Activated naive CD8-positive, alpha-beta T cell treated with anti-CD3 and anti-CD28 coated beads for 36 hours (primary cell): ENCODE results near the gene PABPN1L. TPM values are rescaled to one million over a fixed set of nuclear protein-coding genes. Genes with fewer than 3 reads are reported as not detected.
A peak's percentile ranks its signal among the peaks of the same experiment; 100 is the strongest.
"Not testable (repeated sequence)": the region's sequence is repeated elsewhere in the genome, so short reads cannot be mapped to it uniquely, and the experiment has no call there.

Experiments
- DNase-seq: peaks from one replicate; pipeline ENCODE4 v3.0.0; 2021
- H3K27ac Mint-ChIP-seq: one replicate; pipeline ENCODE4 v1.8.0; 2022; ENCODE audit warnings: mild to moderate bottlenecking, moderate library complexity, mixed read lengths
- H3K27me3 Mint-ChIP-seq: one replicate; pipeline ENCODE4 v1.8.0; 2022; ENCODE audit warnings: mild to moderate bottlenecking, mixed read lengths
- H3K36me3 Mint-ChIP-seq: one replicate; pipeline ENCODE4 v1.8.0; 2021; ENCODE audit warnings: mild to moderate bottlenecking, mixed read lengths
- H3K4me1 Mint-ChIP-seq: one replicate; pipeline ENCODE4 v1.8.0; 2021; ENCODE audit warnings: mixed read lengths
- H3K4me3 Mint-ChIP-seq: one replicate; pipeline ENCODE4 v1.8.0; 2022; ENCODE audit warnings: mild to moderate bottlenecking, moderate library complexity, mixed read lengths
- H3K9me3 Mint-ChIP-seq: one replicate; pipeline ENCODE4 v1.8.0; 2022; ENCODE audit warnings: mixed read lengths
- total RNA-seq, 2 experiments: library from RNA; stranded (reverse); gene quantifications; one replicate each; pipeline ENCODE4 v1.2.3, GENCODE V29; 2021

Gene PABPN1L
- total RNA-seq, 2 experiments from 2014 or later = not detected

GRCh38 chr16:88906535-88907105 is 40.2 kb upstream of the PABPN1L start:
- no peaks in the 10 kb centered on the region for H3K36me3 Mint-ChIP-seq
- DNase-seq = no peak
- no peaks in the 10 kb centered on the region for H3K27me3 Mint-ChIP-seq
- no peak overlapping the region for H3K27ac Mint-ChIP-seq
- no peaks in the 10 kb centered on the region for H3K9me3 Mint-ChIP-seq
- no peak overlapping the region for H3K4me3 Mint-ChIP-seq
- no peaks in the 10 kb centered on the region for H3K4me1 Mint-ChIP-seq

GRCh38 chr16:88906020-88906419 is 39.6 kb upstream of the PABPN1L start:
- Mint-ChIP-seq H3K4me1 (no peaks in the 10 kb centered on the region), H3K27me3 (no peaks in the 10 kb centered on the region), H3K4me3 (no peak overlapping the region), H3K36me3 (no peaks in the 10 kb centered on the region), H3K9me3 (no peaks in the 10 kb centered on the region), H3K27ac (no peak overlapping the region)
- DNase-seq = no peak

- Mint-ChIP-seq H3K4me1 (no peaks in the 10 kb centered on the region), H3K36me3 (no peaks in the 10 kb centered on the region), H3K27ac (no peak overlapping the region), H3K27me3 (no peaks in the 10 kb centered on the region), H3K4me3 (no peak overlapping the region), H3K9me3 (no peaks in the 10 kb centered on the region)
- peak; percentile 36 for DNase-seq
Measured at GRCh38 chr16:88905563-88905962, 39.1 kb upstream of the PABPN1L start.

DNA sequence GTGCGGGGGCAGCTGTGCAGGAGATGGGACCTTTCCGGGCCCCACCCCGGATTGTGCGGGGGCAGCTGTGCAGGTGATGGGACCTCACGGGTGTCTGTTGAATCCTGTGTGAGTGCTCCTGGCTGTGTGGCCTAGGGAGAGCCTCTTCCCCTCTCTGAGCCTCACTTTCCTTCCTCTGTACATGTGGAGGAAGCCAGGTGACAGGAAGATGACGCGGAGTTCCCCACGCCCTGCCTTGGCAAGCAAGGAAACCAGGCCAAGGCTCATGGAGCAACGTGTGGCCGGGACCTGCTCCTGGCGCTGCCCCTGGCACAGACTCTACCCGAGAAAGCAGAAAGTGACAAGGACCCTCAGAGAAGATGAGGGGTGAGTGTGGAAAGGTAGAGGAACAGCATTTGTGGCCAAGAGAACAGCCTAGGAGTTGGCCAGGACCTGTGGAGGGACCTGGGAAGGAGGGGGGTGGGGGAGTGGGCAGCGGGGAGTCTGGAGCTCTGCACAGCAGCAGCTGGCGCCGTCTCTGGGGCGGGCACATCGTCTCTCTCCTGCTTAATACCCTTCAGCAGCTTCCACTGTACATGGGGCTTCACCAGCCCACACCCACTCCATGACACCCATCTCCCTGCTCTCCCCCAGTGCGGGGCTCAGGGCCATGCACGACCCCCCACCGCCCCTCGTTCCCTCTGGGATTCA is 38.4 kb upstream of the PABPN1L start:
- no peaks in the 10 kb centered on the region for H3K9me3 Mint-ChIP-seq
- no peaks in the 10 kb centered on the region for H3K4me1 Mint-ChIP-seq
- no peak overlapping the region for H3K27ac Mint-ChIP-seq
- H3K4me3 Mint-ChIP-seq = no peak overlapping the region
- no peaks in the 10 kb centered on the region for H3K27me3 Mint-ChIP-seq
- no peaks in the 10 kb centered on the region for H3K36me3 Mint-ChIP-seq
- no peak for DNase-seq

DNA sequence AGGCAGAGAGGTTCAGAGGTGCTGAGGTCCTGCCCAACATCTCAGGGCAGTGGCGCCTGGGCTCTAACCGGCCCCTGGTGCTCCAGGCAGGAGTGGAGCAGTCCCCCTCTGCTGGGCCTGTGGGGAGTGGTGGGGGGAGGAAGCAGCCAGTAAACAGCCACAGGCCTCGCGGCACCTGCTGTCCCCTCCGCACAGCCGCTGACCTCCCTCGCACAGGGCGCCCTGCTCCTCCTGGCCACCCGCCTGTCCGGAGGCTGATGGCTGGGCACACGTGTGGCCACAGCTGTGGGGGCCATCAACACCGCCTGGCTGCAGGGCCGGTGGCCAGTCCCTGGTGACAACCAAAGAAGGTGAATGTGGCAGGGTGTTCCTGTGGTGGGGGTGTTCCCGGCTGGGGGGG is 36.8 kb upstream of the PABPN1L start:
- H3K27ac Mint-ChIP-seq = no peak overlapping the region
- no peaks in the 10 kb centered on the region for H3K27me3 Mint-ChIP-seq
- no peaks in the 10 kb centered on the region for H3K36me3 Mint-ChIP-seq
- no peak overlapping the region for H3K4me3 Mint-ChIP-seq
- DNase-seq = no peak
- H3K4me1 Mint-ChIP-seq = no peaks in the 10 kb centered on the region
- no peaks in the 10 kb centered on the region for H3K9me3 Mint-ChIP-seq

GRCh38 chr16:88902744-88903143 is 36.3 kb upstream of the PABPN1L start:
- no peaks in the 10 kb centered on the region for H3K9me3 Mint-ChIP-seq
- DNase-seq = no peak
- H3K36me3 Mint-ChIP-seq = no peaks in the 10 kb centered on the region
- no peak overlapping the region for H3K4me3 Mint-ChIP-seq
- H3K27ac Mint-ChIP-seq = no peak overlapping the region
- no peaks in the 10 kb centered on the region for H3K27me3 Mint-ChIP-seq
- H3K4me1 Mint-ChIP-seq = no peaks in the 10 kb centered on the region

DNA sequence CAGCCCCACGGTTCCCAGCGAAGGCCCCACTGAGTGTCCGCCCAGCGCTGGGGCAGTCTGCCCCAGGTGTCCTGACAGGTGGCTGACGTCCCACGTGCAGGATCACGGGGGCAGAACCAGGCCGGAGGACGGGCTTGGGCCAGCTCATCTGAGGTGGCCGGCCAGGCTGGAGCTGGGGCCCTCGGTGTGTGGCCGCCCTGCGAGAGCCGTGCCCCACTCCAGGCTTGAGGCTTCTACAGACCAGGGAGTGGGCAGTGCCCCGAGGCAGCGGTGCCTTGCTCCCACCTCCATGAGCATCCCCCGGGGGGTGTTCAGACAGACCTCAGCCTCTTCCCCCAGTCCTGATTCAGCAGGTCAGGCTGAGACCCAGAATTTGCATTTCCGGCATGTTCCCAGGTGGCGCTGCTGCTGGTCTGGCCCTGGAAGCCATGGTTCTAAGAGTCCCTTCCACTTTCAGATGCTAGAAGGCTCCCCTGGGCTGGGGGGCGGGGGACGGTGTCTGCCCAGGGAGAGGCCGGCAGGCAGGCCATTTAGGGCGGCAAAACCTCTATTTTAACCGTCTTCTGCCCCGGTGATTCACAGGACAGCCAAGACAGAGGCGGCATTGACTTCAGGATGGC is 35.4 kb upstream of the PABPN1L start:
- no peak for DNase-seq
- Mint-ChIP-seq H3K27me3 (no peaks in the 10 kb centered on the region), H3K36me3 (no peaks in the 10 kb centered on the region), H3K27ac (no peak overlapping the region), H3K4me3 (no peak overlapping the region), H3K9me3 (no peaks in the 10 kb centered on the region), H3K4me1 (no peaks in the 10 kb centered on the region)

DNA sequence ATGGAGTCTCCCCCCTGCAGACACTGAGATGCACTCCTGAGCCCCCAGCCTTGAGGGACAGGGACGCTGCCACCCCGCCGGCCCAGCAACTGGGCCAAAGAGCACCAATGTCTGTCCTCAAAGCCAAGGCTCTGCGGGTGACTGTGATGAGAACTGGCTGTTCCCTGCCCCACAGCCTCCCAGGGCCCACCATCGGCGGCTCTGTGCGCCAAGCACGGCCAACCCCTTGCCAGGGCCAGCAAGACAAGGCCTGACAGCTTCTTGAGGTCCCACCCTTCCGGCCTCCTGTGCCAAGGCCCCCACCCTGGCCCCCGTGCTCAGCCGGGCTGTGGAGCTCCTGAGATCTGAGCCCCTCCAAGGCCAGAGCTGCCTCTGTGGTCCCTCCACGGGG is 34.2 kb upstream of the PABPN1L start:
- no peak overlapping the region for H3K4me3 Mint-ChIP-seq
- no peaks in the 10 kb centered on the region for H3K9me3 Mint-ChIP-seq
- no peak overlapping the region for H3K27ac Mint-ChIP-seq
- H3K27me3 Mint-ChIP-seq = no peaks in the 10 kb centered on the region
- DNase-seq = no peak
- H3K4me1 Mint-ChIP-seq = no peaks in the 10 kb centered on the region
- no peaks in the 10 kb centered on the region for H3K36me3 Mint-ChIP-seq

- no peaks in the 10 kb centered on the region for H3K4me1 Mint-ChIP-seq
- H3K27me3 Mint-ChIP-seq = no peaks in the 10 kb centered on the region
- no peaks in the 10 kb centered on the region for H3K36me3 Mint-ChIP-seq
- no peaks in the 10 kb centered on the region for H3K9me3 Mint-ChIP-seq
- no peak overlapping the region for H3K27ac Mint-ChIP-seq
- DNase-seq = no peak
- H3K4me3 Mint-ChIP-seq = no peak overlapping the region
Measured at GRCh38 chr16:88899901-88900661, 33.6 kb upstream of the PABPN1L start.

- Mint-ChIP-seq H3K36me3 (no peaks in the 10 kb centered on the region), H3K4me1 (peaks cover 1% of the 10 kb centered on the region), H3K9me3 (peaks cover 2% of the 10 kb centered on the region), H3K27me3 (no peaks in the 10 kb centered on the region), H3K4me3 (no peak overlapping the region), H3K27ac (no peak overlapping the region)
- no peak for DNase-seq
Measured at GRCh38 chr16:88897696-88898425, 31.4 kb upstream of the PABPN1L start.

GRCh38 chr16:88896238-88897070 is 30.0 kb upstream of the PABPN1L start:
- no peak overlapping the region for H3K27ac Mint-ChIP-seq

DNA sequence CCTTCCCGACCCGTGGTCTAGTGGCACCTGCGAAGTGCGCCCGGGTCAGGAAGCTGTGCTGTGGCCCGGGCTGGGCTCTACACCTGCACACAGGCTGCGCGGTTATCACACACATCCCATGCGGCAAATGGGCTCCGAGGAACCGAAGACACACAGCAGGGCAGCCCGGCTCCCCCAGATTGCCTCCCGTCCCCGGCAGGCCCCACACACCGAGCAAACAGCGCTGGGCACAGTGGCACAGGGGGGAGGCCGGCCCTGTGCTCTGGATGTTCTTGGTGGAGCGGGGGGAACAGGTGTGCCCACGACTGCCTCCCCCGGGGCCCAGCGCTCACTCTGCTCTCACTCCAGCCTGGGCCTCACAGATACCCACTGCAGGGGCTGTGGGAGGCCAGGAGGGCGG is 28.9 kb upstream of the PABPN1L start:
- Mint-ChIP-seq H3K27ac (no peak overlapping the region), H3K4me1 (peaks cover 1% of the 10 kb centered on the region), H3K4me3 (no peak overlapping the region), H3K36me3 (no peaks in the 10 kb centered on the region), H3K27me3 (no peaks in the 10 kb centered on the region), H3K9me3 (peaks cover 2% of the 10 kb centered on the region)
- no peak for DNase-seq

More at GRCh38 chr16:88896238-88897070, 30.0 kb upstream of the PABPN1L start:
- peaks cover 2% of the 10 kb centered on the region for H3K9me3 Mint-ChIP-seq
- no peaks in the 10 kb centered on the region for H3K27me3 Mint-ChIP-seq
- peaks cover 1% of the 10 kb centered on the region for H3K4me1 Mint-ChIP-seq
- H3K36me3 Mint-ChIP-seq = no peaks in the 10 kb centered on the region
- H3K4me3 Mint-ChIP-seq = no peak overlapping the region
- DNase-seq = no peak

- Mint-ChIP-seq H3K9me3 (peaks cover 2% of the 10 kb centered on the region), H3K4me3 (no peak overlapping the region), H3K36me3 (no peaks in the 10 kb centered on the region), H3K27ac (no peak overlapping the region), H3K4me1 (peaks cover 1% of the 10 kb centered on the region), H3K27me3 (no peaks in the 10 kb centered on the region)
- no peak for DNase-seq
Measured at GRCh38 chr16:88894681-88895300, 28.3 kb upstream of the PABPN1L start.

- not testable (repeated sequence) for DNase-seq, H3K27me3 Mint-ChIP-seq, H3K36me3 Mint-ChIP-seq, H3K4me3 Mint-ChIP-seq, H3K27ac Mint-ChIP-seq, H3K9me3 Mint-ChIP-seq, H3K4me1 Mint-ChIP-seq
Measured at GRCh38 chr16:88894266-88894665, 27.8 kb upstream of the PABPN1L start.
